GM19238 (cell line): ENCODE measurements around the gene ZFHX3.
A peak's percentile ranks its signal among the peaks of the same experiment; 100 is the strongest.

Experiments used
- DNase-seq: peaks from one replicate; pipeline ENCODE4 v3.0.0; 2011; ENCODE audit warnings: low spot score; ENCODE audit not compliant: insufficient read length

ZFHX3 gene

GRCh38 chr16:73057291-73058210 is 9.6 kb upstream of the ZFHX3 start:
- peak; percentile 51 for DNase-seq

- no peak for DNase-seq
Observed at GRCh38 chr16:73056921-73057290, 9.0 kb upstream of the ZFHX3 start.

- DNase-seq = no peak
Observed at GRCh38 chr16:73056448-73056847, 8.5 kb upstream of the ZFHX3 start.

- DNase-seq = no peak
Observed at GRCh38 chr16:73054813-73055482, 7.0 kb upstream of the ZFHX3 start.

GRCh38 chr16:73054498-73054812 is 6.5 kb upstream of the ZFHX3 start:
- DNase-seq = no peak

- no peak for DNase-seq
Observed at GRCh38 chr16:73054125-73054484, 6.2 kb upstream of the ZFHX3 start.

GRCh38 chr16:73053364-73054124 is 5.6 kb upstream of the ZFHX3 start:
- DNase-seq = no peak

GRCh38 chr16:73053038-73053363 is 5.1 kb upstream of the ZFHX3 start:
- no peak for DNase-seq

GRCh38 chr16:73052576-73052975 is 4.6 kb upstream of the ZFHX3 start:
- DNase-seq = no peak

- no peak for DNase-seq
Observed at GRCh38 chr16:73051961-73052360, 4.0 kb upstream of the ZFHX3 start.

GRCh38 chr16:73051226-73051625 is 3.3 kb upstream of the ZFHX3 start:
- DNase-seq = no peak

GRCh38 chr16:73050201-73051099 is 2.5 kb upstream of the ZFHX3 start:
- DNase-seq = no peak

GRCh38 chr16:73049511-73049910 is 1.6 kb upstream of the ZFHX3 start:
- no peak for DNase-seq

GRCh38 chr16:73049091-73049490 is 1.2 kb upstream of the ZFHX3 start:
- no peak for DNase-seq

GRCh38 chr16:73048292-73049080 is 558 bp upstream of the ZFHX3 start:
- no peak for DNase-seq

- DNase-seq = no peak
Observed at GRCh38 chr16:73047221-73047535, 750 bp downstream of the ZFHX3 start.

- DNase-seq = no peak
Observed at GRCh38 chr16:73046849-73047214, 1.1 kb downstream of the ZFHX3 start.

- DNase-seq = no peak
Observed at GRCh38 chr16:73046202-73046848, 1.6 kb downstream of the ZFHX3 start.

GRCh38 chr16:73043828-73044467 is 4.0 kb downstream of the ZFHX3 start:
- no peak for DNase-seq

GRCh38 chr16:73042807-73043206 is 5.1 kb downstream of the ZFHX3 start:
- no peak for DNase-seq
